IPS-20b (cell line): ENCODE measurements around the gene BNIP1.

Experiments
- H3K27ac ChIP-seq: one replicate; pipeline ENCODE4 v1.5.1; 2013; ENCODE audit warnings: low read length
- H3K27me3 ChIP-seq: 2 replicates; pipeline ENCODE4 v1.6.1; 2013; ENCODE audit warnings: mild to moderate bottlenecking, low read length, inconsistent platforms; ENCODE audit not compliant: insufficient read depth
- H3K36me3 ChIP-seq: 2 replicates; pipeline ENCODE4 v1.6.1; 2013; ENCODE audit warnings: low read depth, mild to moderate bottlenecking, inconsistent platforms, low read length, moderate library complexity; ENCODE audit not compliant: insufficient read depth
- H3K4me1 ChIP-seq: 2 replicates; pipeline ENCODE4 v1.6.1; 2013; ENCODE audit warnings: mild to moderate bottlenecking, control low read depth, inconsistent platforms, low read length, moderate library complexity; ENCODE audit not compliant: insufficient read depth
- H3K4me3 ChIP-seq: 2 replicates; pipeline ENCODE4 v1.5.1; 2013; ENCODE audit warnings: mild to moderate bottlenecking, low read length, inconsistent platforms
- H3K9ac ChIP-seq: 2 replicates; pipeline ENCODE4 v1.6.1; 2013; ENCODE audit warnings: low read depth, mild to moderate bottlenecking, inconsistent platforms, low read length, moderate library complexity
- H3K9me3 ChIP-seq: 2 replicates; pipeline ENCODE4 v1.6.1; 2013; ENCODE audit warnings: mild to moderate bottlenecking, low read depth, low read length, inconsistent platforms; ENCODE audit not compliant: insufficient read depth

Gene BNIP1

GRCh38 chr5:173198049-173198448 is 53.7 kb downstream of the BNIP1 start:
- Histone ChIP-seq H3K9ac (no peak overlapping the region), H3K4me1 (no peaks in the 10 kb centered on the region; the same call in 1 of the 2 replicates), H3K9me3 (peaks cover 5% of the 10 kb centered on the region; the same call in 1 of the 2 replicates), H3K4me3 (no peak overlapping the region), H3K27ac (no peak overlapping the region), H3K36me3 (no peaks in the 10 kb centered on the region), H3K27me3 (peaks cover 18% of the 10 kb centered on the region)

- Histone ChIP-seq H3K36me3 (no peaks in the 10 kb centered on the region), H3K9ac (no peak overlapping the region), H3K9me3 (peaks cover 5% of the 10 kb centered on the region; the same call in 1 of the 2 replicates), H3K4me3 (no peak overlapping the region), H3K27ac (no peak overlapping the region), H3K4me1 (no peaks in the 10 kb centered on the region; the same call in 1 of the 2 replicates), H3K27me3 (peaks cover 20% of the 10 kb centered on the region)
Observed at GRCh38 chr5:173200356-173200755, 56.0 kb downstream of the BNIP1 start.

DNA sequence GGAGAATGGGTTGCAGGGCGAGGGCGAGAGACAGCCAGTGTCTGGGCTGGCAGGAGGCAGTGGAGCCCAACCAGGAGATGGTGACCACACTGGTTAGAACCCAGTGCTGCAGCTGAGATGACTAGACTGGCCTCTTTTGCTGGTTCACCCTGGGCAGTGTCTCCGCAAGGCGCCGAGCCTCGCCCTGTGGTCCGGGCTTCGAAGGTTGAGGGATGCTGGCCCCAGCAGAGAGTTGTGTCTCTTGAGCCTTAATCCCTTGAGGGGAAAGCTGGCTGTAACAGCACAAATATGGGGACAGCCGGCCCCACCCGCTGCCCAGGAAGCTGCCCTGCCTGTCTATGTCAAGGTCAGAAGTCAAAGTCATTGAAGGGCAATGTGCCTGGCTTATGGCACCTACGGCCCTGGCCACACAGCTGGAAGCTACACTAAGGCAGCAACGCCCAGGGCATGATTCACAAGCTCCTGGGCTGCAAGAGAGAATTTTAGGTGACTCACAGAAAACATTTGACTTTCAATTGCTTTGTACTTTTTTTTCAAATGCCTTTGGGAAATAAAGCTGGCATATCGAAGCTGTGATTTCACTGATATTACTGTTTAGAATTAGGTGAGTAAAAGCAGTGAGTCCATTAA is 57.4 kb downstream of the BNIP1 start:
- Histone ChIP-seq H3K4me3 (no peak overlapping the region), H3K9me3 (peaks cover 5% of the 10 kb centered on the region; the same call in 1 of the 2 replicates), H3K27me3 (peaks cover 23% of the 10 kb centered on the region), H3K4me1 (no peaks in the 10 kb centered on the region; the same call in 1 of the 2 replicates), H3K27ac (no peak overlapping the region), H3K36me3 (no peaks in the 10 kb centered on the region), H3K9ac (no peak overlapping the region)

DNA sequence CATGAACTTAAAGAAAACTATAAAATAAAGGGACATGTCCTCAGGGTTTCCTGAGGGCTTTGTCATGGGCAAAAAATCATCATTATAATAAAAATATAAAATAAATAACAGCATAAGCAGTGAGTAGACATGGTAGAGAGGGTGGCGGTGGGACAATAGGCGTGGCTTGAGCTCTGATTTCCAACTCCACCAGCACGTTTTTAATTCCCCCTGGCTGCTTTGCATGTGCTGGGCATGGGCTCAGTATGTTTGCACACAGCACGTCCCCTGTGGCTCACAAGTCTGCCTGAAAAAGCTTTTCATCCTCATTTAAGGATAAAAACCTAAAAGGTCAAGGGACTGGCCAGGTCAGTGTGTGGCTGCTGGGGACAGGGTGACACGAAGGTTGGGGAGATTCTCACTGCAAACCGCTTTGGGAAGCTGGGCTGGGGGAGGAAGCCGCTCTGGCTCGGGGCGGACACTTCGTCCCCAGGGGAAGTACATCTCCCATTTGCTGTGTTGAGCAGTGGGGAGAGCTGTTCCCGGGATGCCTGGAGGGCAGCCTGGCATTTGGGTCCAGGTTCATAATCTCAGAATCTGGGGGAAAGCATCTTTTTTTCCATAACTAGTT is 58.0 kb downstream of the BNIP1 start:
- H3K9me3 ChIP-seq: peaks cover 5% of the 10 kb centered on the region; the same call in 1 of the 2 replicates
- H3K4me1 ChIP-seq: no peaks in the 10 kb centered on the region; the same call in 1 of the 2 replicates
- no peak overlapping the region for H3K27ac ChIP-seq
- peaks cover 23% of the 10 kb centered on the region for H3K27me3 ChIP-seq
- no peak overlapping the region for H3K9ac ChIP-seq
- peak overlapping the region; percentile 47 for H3K4me3 ChIP-seq
- H3K36me3 ChIP-seq: no peaks in the 10 kb centered on the region

GRCh38 chr5:173204185-173204979 is 60.1 kb downstream of the BNIP1 start:
- H3K9me3 ChIP-seq: peaks cover 5% of the 10 kb centered on the region; the same call in 1 of the 2 replicates
- no peak overlapping the region for H3K27ac ChIP-seq
- no peak overlapping the region for H3K4me3 ChIP-seq
- H3K36me3 ChIP-seq: no peaks in the 10 kb centered on the region
- no peak overlapping the region for H3K9ac ChIP-seq
- H3K4me1 ChIP-seq: no peaks in the 10 kb centered on the region; the same call in 1 of the 2 replicates
- H3K27me3 ChIP-seq: peaks cover 23% of the 10 kb centered on the region

DNA sequence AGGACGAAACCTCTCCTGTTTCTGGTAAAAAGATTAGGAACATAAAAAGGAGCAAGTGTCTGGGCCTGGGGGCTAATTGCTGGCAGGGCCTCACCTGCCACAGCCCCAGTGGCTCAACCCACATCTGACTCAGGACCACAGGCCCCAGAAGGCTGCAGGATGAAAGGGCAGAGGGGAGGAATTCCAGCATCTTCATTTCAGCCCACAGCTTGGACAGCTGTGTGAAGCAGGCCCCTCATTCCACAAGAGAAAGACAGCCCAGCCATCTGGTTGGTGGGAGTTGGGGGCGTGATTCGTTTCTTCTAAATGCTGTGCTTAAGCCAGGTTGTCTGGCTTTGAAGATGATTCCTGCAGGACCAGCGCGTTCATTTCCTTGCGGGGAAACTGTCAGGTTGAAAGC is 61.6 kb downstream of the BNIP1 start:
- Histone ChIP-seq H3K9me3 (no peaks in the 10 kb centered on the region), H3K4me1 (no peaks in the 10 kb centered on the region; the same call in 1 of the 2 replicates), H3K27ac (no peak overlapping the region), H3K4me3 (no peak overlapping the region), H3K27me3 (peaks cover 23% of the 10 kb centered on the region), H3K9ac (no peak overlapping the region), H3K36me3 (no peaks in the 10 kb centered on the region)

GRCh38 chr5:173208296-173208695 is 64.0 kb downstream of the BNIP1 start:
- Histone ChIP-seq H3K4me1 (no peaks in the 10 kb centered on the region), H3K9me3 (no peaks in the 10 kb centered on the region), H3K9ac (no peak overlapping the region), H3K36me3 (no peaks in the 10 kb centered on the region), H3K27ac (no peak overlapping the region), H3K4me3 (no peak overlapping the region), H3K27me3 (peaks cover 8% of the 10 kb centered on the region)

DNA sequence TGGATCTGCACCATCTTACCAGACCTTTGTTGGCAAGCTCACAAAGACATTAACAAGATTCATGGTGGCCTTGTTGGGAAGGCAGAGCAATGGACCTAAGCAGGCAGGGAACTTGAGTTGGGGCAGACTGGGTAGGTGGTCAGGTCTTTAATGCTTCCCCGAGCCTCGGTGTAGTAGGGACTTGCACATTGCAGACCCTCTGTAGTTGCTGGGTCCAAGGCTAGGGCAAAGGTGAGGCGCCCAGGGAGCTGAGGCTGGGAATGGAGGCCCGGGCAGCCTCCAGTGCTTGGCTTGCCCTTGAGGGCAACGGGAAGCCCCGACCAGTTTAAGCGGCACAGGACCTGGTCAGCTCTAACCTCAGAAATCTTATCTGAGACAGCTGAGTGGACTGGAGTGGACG is 66.5 kb downstream of the BNIP1 start:
- Histone ChIP-seq H3K27ac (no peak overlapping the region), H3K4me3 (no peak overlapping the region), H3K4me1 (no peaks in the 10 kb centered on the region), H3K27me3 (peaks cover 15% of the 10 kb centered on the region), H3K36me3 (no peaks in the 10 kb centered on the region), H3K9ac (no peak overlapping the region), H3K9me3 (no peaks in the 10 kb centered on the region)

DNA sequence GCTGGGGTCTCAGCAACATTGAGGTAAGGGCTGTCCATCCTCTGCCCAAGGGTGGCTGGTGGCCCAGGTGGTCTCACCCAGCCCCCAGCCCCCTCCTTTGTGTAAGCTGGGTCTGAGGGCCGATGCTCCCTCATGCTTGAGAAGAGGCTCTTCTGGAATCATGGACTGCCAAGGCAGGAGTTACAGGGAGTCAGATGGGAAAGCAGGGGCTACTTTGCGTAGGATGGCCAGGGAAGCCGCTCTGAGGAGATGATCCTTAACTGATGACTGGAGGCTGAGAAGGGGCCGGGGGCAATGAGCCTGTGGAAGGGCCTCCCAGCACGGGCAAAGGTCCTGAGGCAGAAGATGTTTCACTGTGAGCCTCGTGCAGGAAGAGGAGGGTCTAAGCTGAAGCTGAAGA is 67.0 kb downstream of the BNIP1 start:
- H3K9ac ChIP-seq: no peak overlapping the region
- no peaks in the 10 kb centered on the region for H3K36me3 ChIP-seq
- H3K27me3 ChIP-seq: peaks cover 12% of the 10 kb centered on the region; the same call in 1 of the 2 replicates
- no peaks in the 10 kb centered on the region for H3K4me1 ChIP-seq
- no peaks in the 10 kb centered on the region for H3K9me3 ChIP-seq
- H3K4me3 ChIP-seq: no peak overlapping the region
- H3K27ac ChIP-seq: no peak overlapping the region

- no peaks in the 10 kb centered on the region for H3K36me3 ChIP-seq
- H3K9ac ChIP-seq: no peak overlapping the region
- H3K4me3 ChIP-seq: no peak overlapping the region
- no peaks in the 10 kb centered on the region for H3K4me1 ChIP-seq
- H3K27ac ChIP-seq: no peak overlapping the region
- peaks cover 12% of the 10 kb centered on the region; the same call in 1 of the 2 replicates for H3K27me3 ChIP-seq
- H3K9me3 ChIP-seq: no peaks in the 10 kb centered on the region
Observed at GRCh38 chr5:173213236-173213933, 69.1 kb downstream of the BNIP1 start.
